CD4-positive, alpha-beta T cell treated with Interferon alpha-2 for 1 hour (primary cell): ENCODE results near the gene MUTYH.

Experiments used
- DNase-seq, 2 donors: peaks; one replicate each; pipeline ENCODE4 v3.0.0-alpha.2; 2020 to 2022

MUTYH gene

DNA sequence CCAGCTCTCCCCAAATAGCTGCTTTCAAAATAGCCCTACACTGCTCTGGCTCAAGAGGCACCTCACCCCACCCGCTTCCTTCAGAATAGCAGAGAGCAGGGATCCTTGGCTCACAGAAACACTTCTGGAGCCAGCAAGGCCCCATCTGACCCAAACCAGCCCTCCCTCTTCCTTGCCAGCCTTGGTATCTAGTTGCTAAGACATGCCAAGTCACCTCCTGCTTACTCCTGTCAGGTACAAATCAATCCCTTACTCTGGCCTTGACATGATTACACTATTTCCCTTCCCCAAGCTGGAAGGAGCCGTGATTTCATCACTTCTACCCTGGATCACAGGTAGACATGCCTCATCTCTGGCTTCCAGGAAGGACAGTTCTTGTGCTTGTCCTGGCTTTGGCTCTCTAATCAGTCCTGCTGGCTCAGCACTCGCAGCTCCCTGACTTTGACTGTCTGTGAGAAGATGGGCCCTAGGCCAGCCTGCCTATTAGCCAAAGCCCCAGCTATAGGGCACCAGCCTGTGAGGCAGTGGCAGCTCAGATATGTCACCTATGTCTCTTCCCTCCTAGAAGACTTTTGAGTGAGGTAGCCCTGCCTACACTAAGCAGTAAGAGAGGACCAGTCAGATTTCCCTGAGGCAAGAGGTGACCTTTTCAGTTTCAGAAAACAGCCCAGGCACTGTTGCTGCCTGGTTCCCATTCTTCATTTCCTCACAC, 8.9 kb upstream of the MUTYH start:
- DNase-seq = no peak

- no peak for DNase-seq
These were observed 8.3 kb upstream of the MUTYH start for GRCh38 chr1:45348609-45348965.

GRCh38 chr1:45348020-45348419, 7.8 kb upstream of the MUTYH start:
- DNase-seq = no peak

- no peak for DNase-seq
These were observed 6.2 kb upstream of the MUTYH start for GRCh38 chr1:45346473-45346872.

- no peak for DNase-seq
These were observed 4.8 kb upstream of the MUTYH start for GRCh38 chr1:45345014-45345413.

DNA sequence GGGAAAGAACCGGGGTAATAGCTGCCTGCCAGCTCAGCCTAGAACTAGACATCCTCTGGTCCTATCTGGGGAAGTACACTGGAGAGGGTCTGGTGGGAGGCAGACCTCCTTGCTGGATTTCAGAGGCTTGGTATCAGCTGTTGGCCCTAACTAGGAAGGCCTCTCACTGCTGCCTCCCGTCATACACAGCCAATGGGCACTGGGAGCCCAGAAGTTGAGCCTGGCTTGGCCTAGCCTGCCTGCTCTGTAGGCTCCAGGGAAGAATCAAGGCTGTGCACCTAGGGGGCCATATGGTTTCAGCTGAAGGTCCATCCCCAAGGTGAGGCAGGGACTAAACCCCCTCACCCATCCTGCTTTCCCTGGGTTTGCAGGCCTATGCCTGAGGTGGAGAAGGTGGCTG, 4.3 kb upstream of the MUTYH start:
- DNase-seq = no peak

GRCh38 chr1:45340816-45341466, 701 bp upstream of the MUTYH start:
- peak in 1 of 2 donors; percentile 27 for DNase-seq

DNA sequence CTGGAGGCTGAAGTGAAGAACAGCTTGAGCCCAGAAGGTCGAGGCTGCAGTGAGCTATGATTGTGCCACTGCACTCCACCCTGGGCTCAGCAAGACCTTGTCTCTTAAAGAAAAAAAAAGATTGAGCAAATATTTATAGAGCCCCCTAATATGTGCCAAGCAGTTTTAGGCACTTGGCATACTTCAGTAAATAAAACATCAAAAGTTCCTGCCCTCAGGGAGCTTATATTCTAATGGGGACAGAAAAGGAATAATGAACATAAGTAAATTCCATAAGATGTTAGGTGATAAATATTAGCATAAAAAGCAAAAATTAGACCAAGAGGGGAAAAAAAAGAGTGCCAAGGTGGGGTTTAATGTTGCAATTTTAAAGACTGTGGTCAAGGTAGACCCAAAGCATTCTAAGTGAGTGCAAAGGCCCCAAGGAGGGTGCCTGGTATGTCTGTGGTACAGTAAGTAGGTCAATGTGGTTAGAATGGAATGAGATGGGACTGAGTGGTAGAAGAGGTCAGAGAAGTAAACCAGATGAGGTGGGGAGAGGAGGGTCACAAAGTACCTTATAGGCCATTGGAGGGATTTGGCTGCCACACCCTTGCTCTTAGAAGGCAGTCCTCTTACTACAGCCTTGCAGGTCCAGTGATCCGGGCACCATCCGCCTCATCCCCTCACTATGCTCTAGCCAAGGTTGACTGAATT, 2.5 kb downstream of the MUTYH start:
- no peak for DNase-seq

GRCh38 chr1:45335855-45336324, 4.3 kb downstream of the MUTYH start:
- no peak for DNase-seq

GRCh38 chr1:45334308-45335245, 5.7 kb downstream of the MUTYH start:
- DNase-seq = no peak

DNA sequence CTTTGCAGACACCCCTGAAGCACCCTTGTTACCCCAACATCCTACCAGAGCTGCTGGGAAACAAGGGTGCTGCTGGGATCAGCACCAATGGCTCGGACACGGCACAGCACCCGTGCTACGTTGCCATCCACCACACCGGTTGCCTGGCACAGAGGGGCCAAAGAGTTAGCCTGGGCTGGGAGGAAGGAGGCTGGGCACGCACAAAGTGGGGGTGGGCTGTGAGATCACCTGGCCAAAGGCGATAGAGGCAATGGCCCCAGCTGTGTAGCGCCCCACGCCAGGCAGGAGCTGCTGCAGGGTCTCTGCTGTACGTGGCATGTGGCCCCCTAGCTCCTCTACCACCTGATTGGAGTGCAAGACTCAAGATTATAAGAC, 7.9 kb downstream of the MUTYH start:
- no peak for DNase-seq

DNA sequence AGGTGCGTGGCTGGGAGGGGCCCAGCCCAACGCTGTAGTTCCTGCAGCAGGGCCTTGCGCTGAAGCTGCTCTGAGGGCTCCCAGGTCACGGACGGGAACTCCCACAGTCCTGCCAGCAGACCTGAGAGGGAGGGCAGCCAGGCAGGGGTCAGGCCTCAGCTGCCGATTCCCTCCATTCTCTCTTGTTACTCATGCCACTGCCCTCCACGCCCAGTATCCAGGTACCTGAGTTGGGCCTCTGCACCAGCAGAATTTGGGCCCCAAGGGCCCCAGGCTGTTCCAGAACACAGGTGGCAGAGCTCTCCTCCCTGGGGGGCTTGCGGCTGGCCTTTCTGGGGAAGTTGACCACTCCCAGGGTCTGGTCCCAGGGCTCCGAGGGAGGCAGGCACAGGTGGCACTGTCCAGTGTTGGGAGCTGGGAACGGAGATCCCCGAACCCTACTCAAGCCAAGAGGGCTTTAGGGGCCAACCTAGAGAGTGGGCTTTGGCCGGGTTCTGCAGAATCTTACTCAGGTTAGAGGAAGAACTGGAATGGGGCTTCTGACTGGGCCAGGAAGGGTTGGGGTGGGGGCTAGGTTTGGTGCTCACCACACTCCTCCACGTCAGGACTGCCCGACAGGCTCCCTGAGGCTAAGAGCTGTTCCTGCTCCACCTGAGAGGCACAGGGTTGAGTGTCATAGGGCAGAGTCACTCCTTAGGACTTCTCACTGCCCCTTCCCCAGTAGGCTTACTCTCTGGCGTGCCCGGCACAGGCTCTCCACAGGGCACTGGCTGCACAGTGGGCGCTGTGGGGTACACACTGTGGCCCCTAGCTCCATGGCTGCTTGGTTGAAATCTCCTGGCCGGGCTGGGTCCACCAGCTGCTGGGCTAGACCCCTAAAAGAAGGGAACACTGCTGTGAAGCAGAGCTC, 8.5 kb downstream of the MUTYH start:
- DNase-seq = no peak

DNA sequence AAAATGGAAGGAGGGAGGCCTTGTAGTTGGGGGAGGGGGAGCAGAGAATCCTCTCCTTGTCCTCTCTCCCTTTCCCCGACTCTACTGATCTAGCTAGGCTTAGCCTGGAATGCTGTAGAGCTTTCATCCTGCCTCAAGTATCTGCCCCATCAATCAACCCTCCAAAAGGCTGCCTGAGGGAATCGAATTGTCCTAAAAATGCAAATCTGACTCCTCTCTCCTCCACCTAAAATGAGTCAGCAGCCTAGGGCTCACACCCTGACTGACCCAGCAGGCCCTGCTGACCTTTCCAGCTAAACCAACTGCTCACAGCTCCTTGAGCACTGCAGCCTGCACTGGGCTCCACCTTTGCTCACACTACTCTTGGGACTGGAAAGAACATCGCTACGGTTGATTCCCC, 10.8 kb downstream of the MUTYH start:
- no peak for DNase-seq

DNA sequence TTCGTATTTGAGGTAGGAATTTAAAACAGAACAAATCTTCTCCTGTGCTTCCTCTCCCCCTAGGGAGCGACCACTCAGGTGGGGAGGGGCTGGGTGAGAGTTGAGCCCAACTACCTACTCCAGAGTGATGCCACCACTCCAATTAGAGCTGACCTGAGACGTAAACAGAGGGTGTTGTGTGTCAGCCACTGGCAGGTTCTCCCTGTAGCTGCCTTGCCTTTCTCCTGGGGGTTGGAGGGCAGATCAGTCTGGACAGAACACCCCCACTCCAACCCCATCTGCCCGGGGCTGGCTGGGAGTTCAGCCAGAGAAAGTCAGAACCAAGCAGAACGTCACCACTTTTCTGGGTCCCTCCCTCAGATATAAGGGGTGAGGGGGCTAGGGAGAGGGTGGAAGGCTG, 11.6 kb downstream of the MUTYH start:
- no peak for DNase-seq

DNA sequence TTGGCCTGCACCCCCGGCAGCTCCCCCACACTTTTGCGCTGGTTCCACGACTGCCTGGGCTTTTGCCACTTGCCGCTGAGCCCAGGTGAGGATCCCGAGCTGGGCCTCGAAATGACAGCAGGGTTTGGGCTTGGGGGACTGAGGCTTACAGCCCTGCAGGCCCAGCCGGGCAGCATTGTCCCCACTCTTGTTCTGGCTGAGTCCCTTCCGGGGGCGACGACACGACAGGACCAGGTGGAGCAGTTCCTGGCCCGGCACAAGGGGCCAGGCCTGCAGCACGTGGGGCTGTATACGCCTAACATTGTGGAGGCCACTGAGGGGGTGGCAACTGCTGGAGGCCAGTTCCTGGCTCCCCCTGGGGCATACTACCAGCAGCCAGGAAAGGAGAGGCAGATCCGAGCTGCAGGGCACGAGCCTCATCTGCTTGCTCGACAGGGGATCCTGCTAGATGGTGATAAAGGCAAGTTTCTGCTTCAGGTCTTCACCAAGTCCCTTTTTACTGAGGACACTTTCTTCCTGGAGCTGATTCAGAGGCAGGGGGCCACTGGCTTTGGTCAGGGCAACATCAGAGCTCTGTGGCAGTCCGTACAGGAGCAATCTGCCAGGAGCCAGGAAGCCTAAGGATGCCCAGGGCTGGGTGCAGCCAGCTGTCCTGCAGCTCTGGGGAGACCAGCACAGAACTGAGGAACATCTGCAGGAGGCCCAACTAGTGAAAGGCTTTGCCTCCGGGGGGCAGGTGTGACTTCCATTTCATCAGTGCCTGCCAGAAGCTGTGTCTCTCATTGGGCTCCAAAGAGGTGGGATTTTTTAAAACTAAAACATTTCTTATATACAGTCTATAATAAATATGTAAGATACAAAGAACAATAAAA, 12.4 kb downstream of the MUTYH start:
- DNase-seq = no peak

DNA sequence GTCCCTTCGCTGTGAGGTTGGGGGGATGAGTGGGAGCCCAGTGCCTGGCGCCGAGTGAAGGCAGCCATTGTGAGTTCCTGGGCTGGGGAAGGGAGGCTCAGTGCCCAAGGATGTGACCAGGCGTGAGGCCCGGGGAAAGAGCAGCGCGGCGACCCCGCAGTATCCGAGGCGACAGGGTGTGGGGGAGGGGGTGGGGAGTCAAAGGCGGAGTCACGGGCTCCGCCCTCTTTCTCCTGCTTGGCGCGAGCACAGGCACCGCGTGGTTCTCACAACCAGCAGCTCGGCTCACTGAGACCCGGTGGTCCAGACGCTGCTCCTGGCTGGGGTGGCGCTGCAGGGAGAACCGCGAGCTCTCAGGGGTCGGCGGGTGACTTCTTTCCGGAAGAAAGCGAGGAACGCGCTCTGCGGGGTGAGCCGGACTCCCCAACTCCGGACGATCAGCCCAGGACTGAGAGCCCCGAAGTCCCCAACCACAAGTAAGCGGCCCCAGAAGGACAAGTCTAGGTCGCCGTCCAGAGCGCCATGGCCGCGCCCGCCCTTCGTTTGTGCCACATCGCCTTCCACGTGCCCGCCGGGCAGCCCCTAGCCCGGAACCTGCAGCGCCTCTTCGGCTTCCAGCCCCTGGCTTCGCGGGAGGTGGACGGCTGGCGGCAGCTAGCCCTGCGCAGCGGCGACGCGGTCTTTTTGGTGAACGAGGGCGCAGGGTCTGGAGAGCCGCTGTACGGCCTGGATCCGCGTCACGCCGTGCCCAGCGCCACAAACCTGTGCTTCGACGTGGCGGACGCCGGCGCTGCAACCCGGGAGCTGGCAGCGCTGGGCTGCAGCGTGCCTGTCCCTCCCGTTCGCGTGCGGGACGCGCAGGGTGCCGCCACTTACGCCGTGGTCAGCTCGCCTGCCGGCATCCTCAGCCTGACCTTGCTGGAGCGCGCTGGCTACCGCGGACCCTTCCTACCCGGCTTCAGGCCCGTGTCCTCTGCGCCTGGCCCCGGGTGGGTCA, 13.3 kb downstream of the MUTYH start, which contains the start of gene HPDL:
HPDL (plus strand) TSS at position 269 of the 997 bp plus-strand sequence; CDS start at position 523, 254 bp downstream.
- peak; percentile 52 to 60 for DNase-seq

DNA sequence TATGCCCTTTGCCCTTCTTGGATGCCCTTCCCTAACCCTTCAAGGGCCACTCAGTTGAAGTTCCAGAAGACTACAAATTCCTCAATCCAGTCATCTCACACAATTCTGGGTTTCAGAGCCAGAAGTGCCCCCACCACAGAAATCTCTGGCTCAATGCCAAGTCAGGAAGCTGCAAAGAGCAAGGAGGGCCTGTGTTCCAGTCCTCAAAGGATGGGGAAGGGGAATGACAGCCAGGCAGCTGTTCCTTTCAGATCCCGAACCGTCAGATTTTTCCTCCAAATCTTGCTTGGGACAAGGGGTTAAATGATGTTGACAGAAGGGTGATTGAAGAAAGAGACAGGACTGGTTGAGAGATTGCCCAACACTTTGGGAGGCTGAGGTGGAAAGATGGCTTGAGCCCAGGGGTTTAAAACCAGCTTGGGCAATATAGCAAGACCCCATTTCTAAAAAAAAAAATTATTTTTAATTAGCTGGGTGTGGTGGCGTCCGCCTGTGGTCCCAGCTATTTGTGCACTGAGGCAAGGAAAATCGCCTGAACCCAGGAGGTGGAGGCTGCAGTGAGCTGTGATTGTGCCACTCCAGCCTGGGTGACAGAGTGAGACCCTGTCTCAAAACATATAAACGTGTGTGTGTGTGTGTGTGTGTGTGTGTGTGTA, 14.3 kb downstream of the MUTYH start:
- no peak for DNase-seq

- no peak for DNase-seq
These were observed 17.7 kb downstream of the MUTYH start for GRCh38 chr1:45322486-45323040.

- DNase-seq = no peak
These were observed 18.8 kb downstream of the MUTYH start for GRCh38 chr1:45321444-45321843.
